GM21367 (cell line): Measurements from ENCODE around the gene CCDC47.
A peak's percentile ranks its signal among the peaks of the same experiment; 100 is the strongest.

Experiments used
- ATAC-seq: cut with Tn5 transposase; IDR thresholded peaks from one replicate; pipeline ENCODE4 v1.9.1; 2021; ENCODE audit not compliant: unreplicated experiment

Gene CCDC47

DNA sequence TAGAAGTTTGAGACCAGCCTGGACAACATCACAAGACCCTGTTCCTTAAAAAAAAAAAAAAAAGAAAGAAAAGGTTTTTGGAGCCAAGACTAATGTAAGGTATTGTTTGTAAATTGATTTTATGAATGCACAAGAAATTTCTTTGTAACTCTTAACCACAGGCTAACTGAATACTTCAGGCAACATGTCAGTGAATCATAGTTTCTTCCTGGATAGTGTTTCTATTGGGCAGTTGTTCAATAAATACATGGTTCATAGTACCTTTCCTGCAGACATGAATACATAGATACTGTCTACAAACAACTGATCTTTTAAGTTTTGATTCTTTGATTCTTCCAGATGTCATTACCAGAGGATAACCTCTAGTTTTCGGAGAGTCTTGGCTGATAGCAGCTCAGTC, 12.2 kb upstream of the CCDC47 start:
- ATAC-seq = no peak

DNA sequence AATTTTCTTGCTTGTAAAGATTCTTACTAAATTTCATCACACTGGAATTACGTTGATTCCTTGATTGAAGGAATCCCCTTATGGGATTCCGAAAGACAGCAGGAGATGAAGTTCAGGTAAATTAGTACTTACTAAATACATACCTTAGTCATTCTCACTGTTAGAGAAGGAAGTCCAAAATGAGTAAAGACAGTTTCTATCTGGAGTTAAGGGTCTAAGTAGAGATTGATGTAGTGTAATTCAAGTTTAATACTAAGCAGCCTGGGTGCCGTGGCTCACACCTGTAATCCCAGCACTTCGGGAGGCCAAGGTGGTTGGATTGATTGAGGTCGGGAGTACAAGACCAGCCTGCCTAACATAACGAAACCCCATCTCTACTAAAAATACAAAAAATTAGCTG, 10.1 kb upstream of the CCDC47 start:
- no peak for ATAC-seq

DNA sequence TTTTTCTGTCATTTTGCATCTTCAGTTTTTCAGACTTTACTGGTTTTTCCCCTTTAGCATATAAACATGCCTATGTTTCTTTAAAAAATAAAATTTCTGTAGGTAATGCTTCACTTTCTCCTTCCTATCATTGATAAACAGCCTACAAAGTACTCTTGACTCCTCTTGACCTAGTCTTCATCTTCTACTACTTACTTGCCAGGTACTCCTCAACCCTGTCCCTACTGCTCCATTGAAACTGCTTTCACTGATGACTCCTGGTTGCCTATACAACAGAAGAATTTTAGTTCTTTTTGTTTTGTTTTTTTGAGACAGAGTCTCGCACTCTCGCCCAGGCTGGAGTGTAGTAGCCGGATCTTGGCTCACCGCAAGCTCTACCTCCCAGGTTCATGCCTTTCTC, 7.5 kb upstream of the CCDC47 start:
- no peak for ATAC-seq

DNA sequence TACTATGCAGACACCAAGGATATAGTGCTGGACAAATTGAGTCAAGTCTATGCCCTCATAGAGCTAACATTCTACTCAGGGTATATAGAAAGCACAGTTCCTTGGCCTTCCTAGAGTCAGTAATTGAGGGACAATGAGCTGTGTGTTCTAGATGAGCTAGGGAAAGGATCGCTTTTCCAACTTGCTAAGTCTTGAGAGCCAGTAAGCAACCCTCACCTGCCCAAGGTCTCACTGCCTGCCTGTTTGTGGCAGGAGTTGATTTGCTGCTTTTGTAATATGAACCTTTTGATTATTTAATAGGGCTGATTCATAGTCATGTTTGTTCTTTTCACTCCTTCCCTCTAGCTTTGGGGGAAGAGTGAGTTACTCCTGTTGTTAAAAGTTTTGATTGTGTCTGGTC, 7.1 kb upstream of the CCDC47 start:
- no peak for ATAC-seq

DNA sequence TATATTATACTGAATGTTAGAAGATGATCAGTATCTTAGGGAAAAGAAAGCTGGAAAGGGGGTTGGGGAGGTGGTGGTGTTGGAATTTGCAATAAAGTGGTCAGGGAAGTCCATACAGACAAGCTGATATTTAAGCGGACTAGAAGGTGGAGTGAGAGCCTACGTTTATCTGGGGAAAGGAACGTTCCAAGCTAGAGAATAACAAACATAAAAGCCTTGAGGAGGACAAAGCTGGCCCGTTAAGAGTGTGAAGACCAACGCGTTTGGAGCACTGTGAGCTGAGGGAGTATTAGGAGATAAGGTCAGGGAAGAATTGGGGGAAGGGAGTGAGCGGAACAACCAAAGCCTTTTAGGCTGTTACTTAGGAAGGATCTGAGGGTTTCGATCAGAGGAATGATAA, 2.0 kb upstream of the CCDC47 start:
- ATAC-seq = no peak

DNA sequence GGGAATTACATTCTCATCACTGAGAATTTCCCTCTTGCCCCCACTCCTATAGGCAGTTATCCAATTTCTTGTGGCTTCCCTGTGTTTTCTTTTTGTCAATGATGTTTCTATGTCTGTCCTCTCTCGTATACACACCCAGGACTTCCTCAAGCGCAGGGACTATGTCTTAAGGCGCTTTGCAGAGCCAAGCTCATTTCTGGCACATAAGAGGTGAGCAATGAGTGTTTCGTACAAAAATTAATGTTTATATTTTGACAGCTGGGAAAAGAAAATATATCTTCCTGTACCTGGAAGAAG, 1.5 kb upstream of the CCDC47 start:
- ATAC-seq = no peak

DNA sequence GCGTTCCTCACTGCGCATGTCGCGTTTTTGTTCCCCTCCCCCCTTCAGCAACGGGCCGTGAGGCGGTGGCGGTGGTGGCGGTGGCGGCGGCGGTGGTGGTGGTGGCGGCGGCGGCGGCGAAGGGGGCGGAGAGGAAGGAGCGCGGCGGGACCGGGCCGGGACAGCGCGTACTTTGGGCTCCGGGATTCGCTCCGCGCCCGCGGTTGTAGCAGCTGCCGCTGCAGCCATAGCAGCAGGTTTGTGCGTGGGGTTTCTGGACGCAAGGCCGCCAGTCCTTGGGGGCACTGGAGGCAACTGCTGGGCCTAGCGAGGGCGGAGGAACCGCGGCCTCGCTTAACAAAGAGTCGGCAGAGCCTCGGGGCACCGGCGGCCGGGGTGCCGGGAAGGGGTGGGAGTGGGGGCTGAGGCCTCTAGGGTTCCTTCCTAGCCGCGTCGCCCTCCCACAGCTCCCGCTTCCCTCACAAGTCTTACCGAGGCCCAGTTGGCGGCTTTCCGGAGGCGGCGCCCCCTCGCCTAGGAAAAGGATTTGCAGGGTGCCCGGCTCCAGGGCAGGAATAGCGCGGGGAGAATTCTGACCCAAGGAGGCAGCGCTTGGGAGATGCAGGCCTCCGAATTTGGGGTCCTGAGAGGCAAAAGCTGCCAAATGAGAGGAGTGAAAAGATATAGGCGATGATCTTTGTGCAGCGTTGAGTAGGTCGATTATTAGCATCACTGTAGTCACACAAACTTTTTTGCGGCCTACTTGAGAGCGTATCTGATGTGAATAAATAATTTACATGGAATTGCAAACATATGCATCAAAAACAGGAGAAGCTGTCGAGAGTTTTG, 958 bp upstream of the CCDC47 start, which contains the start of gene DDX42:
DDX42 (plus strand) TSS at position 30 of the 828 bp plus-strand sequence. CDS start 12,880 bp downstream, outside the sequence.
- no peak for ATAC-seq

DNA sequence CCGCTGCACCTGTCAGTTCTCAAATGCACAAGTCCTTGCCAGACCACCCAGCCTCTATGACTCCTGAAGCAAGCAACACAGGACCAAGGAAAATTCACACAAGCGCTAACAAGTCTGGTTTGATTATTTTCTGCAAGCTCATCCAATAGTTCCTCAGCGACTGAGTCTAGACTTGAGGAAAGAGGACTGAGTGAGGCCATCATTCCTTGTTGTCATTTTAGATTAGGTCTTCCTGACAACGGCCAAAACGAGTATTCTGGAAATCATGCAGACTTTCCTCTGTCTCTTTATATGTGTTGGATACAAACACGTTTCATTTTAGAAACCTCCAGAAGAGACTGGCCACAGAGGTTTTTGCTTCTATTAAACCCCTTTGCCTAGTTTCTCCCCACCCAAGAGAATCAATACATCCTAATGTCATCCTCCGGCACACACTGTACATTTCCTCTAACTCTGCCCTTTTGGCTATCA, 561 bp downstream of the CCDC47 start:
- ATAC-seq = no peak

DNA sequence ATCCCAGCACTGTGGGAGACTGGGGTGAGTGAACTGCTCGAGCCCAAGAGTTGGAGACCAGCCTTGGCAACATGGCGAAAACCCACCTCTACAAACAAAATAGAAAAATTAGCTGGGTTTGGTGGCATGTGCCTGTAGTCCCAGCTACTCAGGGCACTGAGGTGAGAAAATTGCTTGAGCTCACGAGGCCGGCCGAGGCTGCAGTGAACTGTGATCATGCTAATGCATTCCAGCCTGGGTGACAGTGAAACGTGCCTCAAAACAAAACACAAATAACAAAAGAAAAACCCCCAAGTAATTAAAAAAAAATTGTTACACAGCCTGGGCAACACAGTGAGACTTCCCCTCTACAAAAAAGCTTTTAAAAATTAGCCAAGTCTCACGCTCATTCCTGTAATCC, 5.0 kb downstream of the CCDC47 start:
- no peak for ATAC-seq

DNA sequence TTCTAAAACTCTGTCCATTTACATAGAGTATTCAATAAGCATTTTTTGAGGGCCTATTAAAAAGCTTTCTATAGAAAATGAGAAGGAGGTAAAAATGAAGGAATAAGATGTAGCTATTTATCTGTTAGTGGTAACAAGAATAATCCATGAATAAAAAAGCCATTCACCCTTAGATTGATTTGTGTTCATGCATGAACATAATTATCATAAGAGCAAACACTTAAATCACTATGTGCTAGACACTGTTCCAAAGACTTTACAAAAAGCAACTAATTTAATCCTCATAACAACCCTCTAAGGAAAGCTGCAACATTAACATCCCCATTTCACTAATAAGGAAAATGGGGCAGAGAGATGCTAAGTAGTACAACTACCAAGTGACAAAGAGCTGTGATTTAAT, 6.6 kb downstream of the CCDC47 start:
- ATAC-seq = no peak

DNA sequence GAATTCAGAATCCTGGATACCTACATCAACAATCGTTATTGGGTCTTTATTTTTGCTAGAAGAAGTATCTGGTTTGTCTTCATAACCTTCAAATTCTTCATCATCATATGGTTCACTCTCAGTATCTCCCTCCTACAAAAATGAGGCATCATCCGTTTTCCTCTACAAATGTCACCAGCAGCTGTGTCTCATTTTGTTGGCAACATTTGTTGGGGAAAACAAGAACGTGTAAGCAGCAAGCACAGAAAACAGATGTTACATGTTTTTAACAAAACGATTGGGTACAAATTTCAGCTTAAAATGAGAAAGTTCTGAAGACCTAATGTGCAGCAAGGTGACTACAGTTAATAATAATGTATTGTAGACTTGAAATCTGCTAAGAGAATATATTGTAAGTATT, 8.7 kb downstream of the CCDC47 start:
- no peak for ATAC-seq

DNA sequence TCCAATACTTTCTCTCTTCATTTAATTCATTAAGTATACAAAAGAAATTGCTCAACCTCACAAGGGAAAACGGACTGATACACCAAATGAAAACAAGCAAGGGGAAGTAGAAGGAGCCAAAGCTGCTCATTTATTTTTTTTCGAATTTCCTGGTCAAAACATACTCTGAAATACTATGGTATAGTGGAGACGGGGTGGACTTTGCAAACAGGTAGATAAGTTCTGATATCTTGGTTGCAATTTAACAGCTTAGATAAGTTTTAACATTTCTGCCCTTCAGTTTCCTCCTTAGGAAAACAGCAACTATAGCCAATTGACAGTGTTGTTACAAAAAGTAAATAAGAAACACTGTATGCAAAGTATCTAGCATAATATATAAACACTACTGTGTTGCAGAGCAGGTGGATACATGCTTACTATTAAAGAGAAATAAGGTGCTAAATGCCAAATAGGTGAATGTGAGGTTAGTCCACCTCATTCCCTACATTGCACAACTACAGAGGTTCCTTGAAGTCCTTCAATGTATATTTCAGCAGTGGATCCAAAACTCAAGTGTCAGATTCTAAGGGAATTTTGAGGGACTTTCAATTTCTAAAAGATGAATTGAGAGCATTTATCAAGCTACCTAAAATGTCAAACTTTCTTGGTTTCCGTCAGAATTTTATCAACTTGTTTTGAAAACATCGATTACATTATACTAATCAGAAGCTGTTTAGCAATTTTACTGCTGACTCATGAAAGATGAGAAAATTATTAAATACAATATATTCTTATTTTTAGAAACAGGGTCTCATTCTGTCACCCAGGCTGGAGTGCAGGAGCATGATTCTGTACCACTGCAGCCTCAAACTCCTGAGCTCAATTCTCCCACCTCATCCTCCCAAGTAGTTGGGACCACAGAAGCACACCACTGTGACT, 11.0 kb downstream of the CCDC47 start:
- no peak for ATAC-seq

DNA sequence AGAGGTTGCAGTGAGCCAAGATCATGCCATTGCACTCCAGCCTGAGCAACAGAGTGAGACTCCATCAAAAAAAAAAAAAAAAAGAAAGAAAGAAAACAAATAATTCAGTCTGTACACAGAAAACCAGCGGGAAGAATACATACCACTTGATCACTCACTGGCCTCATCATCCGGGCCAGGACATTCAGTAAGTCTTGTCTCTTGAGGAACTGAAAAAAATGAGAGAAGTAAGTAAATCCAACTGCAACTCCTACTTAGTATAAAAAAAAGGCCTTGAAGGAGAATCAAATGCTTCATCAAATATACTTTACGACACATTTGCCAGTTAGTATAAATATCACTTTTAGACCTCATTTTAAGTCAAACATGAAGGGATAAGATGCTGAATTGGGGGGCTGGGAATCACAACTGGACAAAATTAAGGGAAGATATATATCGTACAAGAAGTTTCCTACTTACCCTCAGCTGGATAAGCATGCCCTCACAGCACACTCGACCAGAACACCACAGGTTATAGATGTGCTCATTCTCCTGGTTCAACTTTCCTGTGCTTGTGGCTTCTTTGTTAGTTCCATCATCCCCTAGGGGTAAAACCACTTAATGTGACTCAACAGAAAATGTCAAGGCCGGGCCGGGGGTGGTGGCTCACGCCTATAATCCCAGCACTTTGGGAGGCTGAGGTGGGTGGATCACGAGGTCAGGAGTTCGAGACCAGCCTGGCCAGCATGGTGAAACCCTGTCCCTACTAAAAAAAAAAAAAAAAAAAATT, 12.4 kb downstream of the CCDC47 start:
- ATAC-seq = no peak

DNA sequence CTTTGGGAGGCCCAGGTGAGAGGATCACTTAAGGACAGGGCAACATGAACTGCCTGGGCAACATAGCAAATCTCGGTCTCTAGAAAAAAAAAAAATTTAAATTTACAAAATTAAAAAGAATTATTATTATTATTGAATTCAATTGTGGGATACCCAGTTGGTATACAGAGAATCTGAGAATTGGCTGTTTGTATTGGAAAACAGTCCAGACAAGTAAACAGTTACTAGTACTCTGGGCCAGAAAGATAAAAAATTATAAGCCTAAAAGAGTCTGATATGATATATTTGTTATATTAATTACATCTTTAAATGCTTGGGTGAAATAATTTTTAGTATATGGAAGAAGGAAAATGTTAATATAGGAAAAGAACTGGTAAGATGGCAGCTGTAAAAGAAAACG, 15.0 kb downstream of the CCDC47 start:
- no peak for ATAC-seq

DNA sequence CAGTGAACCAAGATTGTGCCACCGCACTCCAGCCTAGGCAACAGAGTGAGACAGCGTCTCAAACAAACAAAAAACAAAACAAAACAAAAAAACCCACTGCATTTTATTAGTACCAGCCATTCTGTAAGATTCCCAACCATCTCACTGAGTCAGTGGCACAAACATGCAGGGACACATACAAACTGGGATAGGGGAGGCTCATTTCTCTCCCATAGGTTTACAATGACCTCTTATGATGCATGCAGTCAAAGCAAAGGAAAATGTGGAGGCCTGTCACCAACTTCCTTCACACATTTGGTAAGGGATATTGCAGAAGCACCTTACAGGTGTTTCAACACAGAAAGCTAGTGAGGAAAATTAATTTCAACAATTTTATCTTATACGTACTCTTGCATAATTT, 19.4 kb downstream of the CCDC47 start:
- no peak for ATAC-seq

DNA sequence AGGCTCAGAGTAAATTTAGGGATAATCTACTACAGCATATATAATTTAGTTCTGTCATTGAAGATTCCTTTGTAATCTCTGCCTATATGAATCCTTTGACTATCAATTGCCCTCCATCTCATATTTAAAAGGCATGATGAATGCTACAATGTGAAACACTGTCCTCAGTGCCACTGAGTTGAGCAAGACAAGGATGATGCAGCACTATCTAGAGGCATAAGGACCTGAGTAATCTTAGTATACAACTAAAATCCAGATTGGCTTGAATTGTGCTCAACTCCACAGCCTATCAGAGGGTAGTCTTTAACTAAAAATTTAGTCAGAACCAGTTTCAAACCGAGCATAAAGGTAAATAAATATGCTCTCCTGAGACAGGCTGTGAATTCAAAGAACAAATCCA, 20.2 kb downstream of the CCDC47 start:
- ATAC-seq = no peak

DNA sequence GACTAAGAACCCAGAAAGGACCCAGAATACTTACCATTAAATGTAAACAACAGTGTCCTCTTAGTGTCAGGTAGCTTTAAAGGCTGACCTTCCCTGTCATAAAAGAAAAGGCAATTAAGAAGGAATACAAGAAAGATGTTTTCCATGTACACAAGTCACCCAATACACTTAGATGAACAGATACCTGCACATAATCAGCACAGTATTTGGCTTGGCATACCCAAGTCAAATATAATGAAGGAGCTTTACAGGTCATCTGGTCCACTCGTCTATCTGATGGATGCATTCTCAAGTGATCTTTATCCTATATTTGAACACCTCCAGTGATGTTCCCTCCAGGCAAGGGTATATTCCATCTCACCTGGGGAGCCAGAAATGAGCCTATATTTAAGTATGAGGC, 20.7 kb downstream of the CCDC47 start:
- no peak for ATAC-seq

DNA sequence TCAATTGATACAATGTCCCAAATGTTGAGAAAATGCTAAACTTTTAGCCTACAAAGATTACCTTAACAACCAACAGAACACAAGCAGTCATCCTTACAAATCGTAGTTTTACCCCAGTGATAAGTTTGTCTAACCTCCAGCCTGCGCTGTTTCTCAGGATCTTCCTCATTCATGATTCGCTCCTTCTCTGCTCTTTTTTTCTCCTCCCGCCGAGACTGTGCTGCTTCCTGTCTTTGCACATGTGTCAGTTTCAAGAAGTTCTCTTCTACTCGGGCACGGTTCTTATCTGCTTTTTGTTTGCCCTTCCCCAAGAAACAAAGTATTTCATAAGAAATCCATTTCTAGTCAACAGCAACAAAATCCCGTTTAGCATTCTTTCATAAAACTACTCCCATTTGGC, 21.6 kb downstream of the CCDC47 start:
- no peak for ATAC-seq

DNA sequence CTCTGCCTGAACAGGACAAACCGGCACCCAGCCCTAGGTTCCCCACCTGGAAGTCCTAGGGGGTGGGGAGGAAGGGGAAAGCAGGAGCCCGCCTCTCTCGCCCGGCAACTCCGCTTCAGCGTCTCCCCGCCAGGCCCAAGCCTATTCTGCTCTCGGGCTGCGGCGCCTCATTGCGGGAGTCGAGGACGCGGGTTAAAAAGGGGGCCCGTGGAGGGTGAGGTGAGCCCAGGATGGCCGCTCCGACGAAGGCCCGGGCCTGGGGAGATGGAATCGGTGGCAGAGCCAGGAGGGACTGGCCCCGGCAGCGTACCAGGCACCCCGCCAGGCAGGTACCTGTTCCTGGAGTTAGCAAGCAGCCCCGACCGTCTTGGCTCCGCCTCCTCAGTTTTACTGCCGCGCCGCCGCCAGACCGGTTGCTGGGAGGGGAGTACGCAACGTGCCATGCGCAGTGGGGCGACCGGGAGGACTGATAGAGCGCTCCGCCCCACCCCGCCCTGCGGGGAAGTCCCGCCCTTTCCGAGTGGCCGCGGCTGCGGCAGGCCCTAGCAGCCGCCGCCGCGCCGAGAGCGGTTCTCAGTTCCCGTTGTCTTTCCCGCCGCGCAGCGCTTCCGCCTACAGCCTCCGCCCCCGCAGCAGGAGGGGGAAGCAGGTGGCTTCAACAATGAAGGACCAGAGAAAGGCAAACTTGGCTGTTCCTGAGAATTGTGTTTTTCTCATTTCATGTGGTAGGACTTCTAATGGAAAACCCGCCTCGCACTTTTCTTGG, 31.8 kb downstream of the CCDC47 start, which contains the start of gene STRADA:
STRADA (minus strand) TSS at position 392 of the 766 bp plus-strand sequence. CDS start 13,430 bp downstream, outside the sequence.
- peak; percentile 85 for ATAC-seq

DNA sequence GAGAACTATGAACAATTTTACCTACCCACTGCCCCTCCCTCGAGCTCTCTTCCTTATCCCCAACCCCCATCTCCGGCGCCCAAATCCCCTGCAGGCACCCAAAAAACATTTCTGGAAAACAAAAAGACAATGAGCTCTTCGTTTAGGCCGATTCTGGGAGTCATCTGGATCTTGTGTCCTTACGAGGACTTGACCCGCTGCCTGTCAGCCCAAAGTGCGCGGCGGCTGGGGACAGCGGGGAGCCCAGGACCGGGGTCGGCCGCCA, 32.3 kb downstream of the CCDC47 start:
- ATAC-seq = no peak
